Urinary bladder (tissue), 4 donors: ENCODE results near the gene LMOD3. TPM values are rescaled to one million over a fixed set of nuclear protein-coding genes. Genes with fewer than 3 reads are reported as not detected.

Source experiments
- DNase-seq: peaks from one replicate; pipeline ENCODE4 v3.0.0-alpha.2; 2015; ENCODE audit errors: extremely low spot score
- H3K27ac ChIP-seq: one replicate; pipeline ENCODE4 v1.5.1; 2013; ENCODE audit warnings: low read depth, mild to moderate bottlenecking, moderate library complexity
- H3K36me3 ChIP-seq: one replicate; pipeline ENCODE4 v1.6.1; 2013; ENCODE audit warnings: mild to moderate bottlenecking, moderate library complexity; ENCODE audit not compliant: insufficient read depth
- H3K4me1 ChIP-seq: one replicate; pipeline ENCODE4 v1.6.1; 2013; ENCODE audit warnings: mild to moderate bottlenecking, moderate library complexity; ENCODE audit not compliant: insufficient read depth
- H3K4me3 ChIP-seq: one replicate; pipeline ENCODE4 v1.5.1; 2013; ENCODE audit warnings: low read depth, low read length
- WGBS: extraction: QIAGEN DNeasy Blood & Tissue Kit; methylation state at CpG from one replicate; pipeline ENCODE4 v1.1.7; 2013; 5-methylcytosine and 5-hydroxymethylcytosine counted together
- polyA plus RNA-seq: library from polyadenylated mRNA; stranded (reverse); fragments of 200-250 nt; gene quantifications from one replicate; pipeline ENCODE4 v1.2.3, GENCODE V29; 2013
- total RNA-seq: library from RNA; depleted of rRNA; stranded (reverse); fragments of >200 nt; gene quantifications from one replicate; pipeline ENCODE4 v1.2.3, GENCODE V29; 2014
- donor health status: healthy with polysubstance abuse.
- donor health status: healthy.

LMOD3 gene
- total and polyA plus RNA-seq, 2 donors, result 0.65 to 3.0 TPM

DNA sequence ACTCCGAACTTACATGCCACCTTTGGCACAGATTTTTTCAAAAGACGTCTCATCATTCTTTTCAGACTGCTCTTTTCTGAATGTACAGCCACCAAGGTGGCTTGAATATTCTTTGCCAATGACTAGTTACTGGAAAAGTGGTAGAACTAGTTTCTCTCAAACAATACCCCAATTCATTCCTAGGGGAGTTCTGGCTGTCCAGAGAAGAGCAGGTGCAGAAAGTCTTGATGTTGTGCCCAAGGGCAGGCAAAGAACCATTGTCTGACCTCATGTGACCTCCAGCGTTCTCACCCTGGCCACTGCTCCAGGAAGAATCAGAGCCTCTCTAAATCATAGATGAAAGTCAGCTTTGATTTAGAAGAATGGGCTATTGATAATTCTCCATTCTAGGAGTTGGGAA, 5.5 kb downstream of the LMOD3 start:
- 81% methylated on average over 3 of the region's 3 CpGs for WGBS
- no peak overlapping the region for H3K27ac ChIP-seq
- no peak overlapping the region for H3K4me3 ChIP-seq
- no peaks in the 10 kb centered on the region for H3K36me3 ChIP-seq
- DNase-seq, result no peak
- H3K4me1 ChIP-seq, result no peaks in the 10 kb centered on the region

DNA sequence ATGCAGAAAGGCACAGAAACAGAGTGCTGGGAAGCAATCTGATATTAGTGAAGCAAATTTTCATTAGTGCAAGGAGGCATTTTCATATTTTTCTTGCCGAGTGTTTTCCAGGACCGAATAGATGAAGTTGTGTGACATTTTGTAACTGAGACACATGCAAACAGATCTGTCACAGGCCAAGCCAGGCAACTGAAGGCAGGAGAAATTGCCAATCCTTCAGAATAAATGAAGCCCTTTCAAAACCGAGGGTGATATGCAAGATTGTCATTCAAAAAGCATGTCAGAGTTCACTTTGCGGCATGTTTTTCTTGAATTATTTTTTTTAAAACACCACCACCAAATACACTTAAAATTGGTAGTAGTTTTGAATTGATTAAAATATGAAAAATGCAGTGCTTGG, 6.2 kb downstream of the LMOD3 start:
- Histone ChIP-seq H3K4me3 (no peak overlapping the region), H3K27ac (no peak overlapping the region), H3K36me3 (no peaks in the 10 kb centered on the region), H3K4me1 (no peaks in the 10 kb centered on the region)
- no peak for DNase-seq
- 84% methylated on average over 4 of the region's 4 CpGs for WGBS

DNA sequence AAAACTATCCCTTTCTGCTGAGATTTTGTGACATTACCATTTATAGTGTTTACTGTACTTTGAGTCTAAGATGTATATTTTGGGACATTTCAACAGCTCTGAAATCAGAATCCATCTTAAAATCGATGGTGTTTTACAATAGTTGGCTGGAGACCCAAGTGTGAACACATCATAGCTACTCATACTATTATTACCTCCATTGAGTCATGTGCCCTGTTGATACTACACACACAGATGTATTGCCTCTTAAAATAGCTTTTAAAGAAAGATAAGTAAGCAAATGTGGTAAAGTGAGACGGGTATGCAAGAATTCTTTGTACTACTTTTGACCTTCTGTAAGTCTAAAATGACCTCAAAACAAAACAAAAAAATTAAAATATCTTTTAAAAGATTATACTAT, 6.7 kb downstream of the LMOD3 start:
- 41% methylated on average over 2 of the region's 2 CpGs for WGBS
- no peak for DNase-seq
- H3K27ac ChIP-seq, result no peak overlapping the region
- no peaks in the 10 kb centered on the region for H3K4me1 ChIP-seq
- no peaks in the 10 kb centered on the region for H3K36me3 ChIP-seq
- no peak overlapping the region for H3K4me3 ChIP-seq

DNA sequence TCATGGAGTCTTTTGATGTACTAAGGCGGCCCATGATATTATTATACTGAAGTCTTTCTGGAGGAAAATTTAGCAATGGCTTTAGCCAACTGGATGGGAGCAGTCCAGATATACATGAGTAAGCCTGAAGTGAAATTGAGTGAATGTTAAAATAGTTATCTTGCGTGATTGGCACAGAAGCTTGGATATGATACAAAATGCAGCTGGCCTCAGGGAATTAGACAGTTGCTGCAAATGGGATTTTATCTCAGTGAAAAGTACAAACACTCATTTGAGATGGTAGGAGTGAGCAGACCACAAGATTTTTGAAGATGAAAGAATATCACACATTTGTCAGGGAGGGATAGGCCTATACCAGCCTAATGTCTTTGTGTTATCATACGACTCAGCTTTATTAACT, 8.9 kb downstream of the LMOD3 start:
- DNase-seq, result no peak
- Histone ChIP-seq H3K4me1 (no peaks in the 10 kb centered on the region), H3K36me3 (no peaks in the 10 kb centered on the region), H3K4me3 (no peak overlapping the region), H3K27ac (no peak overlapping the region)
- 76% methylated on average over 3 of the region's 3 CpGs for WGBS

DNA sequence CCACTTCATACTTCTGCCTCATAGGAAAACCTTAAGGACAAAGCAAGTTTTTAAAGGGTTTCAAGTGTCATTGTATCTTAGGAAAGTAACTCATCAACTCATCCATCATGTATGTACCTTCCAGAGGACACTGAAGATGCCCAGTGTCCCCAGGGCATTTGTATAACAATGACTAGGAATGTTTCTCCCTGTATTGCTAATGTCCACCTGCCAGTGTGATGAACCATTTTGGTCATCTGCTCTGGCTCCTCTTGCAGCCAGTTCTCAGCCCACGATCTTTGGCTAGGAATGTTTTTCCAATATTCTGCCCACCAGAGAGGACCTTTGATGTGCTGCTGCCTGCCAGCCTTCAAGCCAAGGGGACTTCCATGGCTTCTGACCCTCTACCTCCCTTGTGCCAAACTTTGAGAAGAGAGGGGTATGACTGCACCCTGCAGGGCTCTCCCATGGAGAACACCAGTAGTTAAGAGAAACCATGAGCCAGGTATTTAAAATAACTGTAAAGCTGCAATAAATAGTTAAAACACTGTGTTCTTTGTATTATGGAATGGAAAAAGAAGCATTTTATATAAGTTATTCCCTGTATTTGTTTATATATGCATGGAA, 11.4 kb downstream of the LMOD3 start:
- Histone ChIP-seq H3K36me3 (no peaks in the 10 kb centered on the region), H3K27ac (no peak overlapping the region), H3K4me3 (no peak overlapping the region), H3K4me1 (no peaks in the 10 kb centered on the region)
- no peak for DNase-seq
- WGBS, result 78% methylated on average over 1 of the region's 1 CpG

DNA sequence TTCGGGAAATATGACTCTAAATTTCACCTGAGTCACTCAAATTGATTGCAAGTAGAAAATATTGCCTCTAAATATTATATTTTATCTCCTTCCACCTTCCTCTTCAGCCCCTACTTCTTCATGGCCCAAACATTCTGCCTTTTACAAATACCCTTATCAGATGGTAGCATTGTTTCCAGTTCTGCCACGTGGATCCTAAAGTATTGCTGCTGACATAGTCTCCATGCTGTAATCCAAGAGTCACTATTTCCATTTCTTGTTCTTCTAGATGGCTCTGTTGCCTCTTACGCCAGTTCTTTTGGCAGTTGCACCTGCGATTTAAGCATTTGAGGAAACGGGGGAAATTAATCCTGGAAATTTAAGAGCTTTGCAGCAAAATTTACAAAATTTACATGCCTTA, 13.6 kb downstream of the LMOD3 start:
- H3K27ac ChIP-seq, result no peak overlapping the region
- no peaks in the 10 kb centered on the region for H3K4me1 ChIP-seq
- WGBS, result 74% methylated on average over 5 of the region's 5 CpGs
- no peak overlapping the region for H3K4me3 ChIP-seq
- H3K36me3 ChIP-seq, result no peaks in the 10 kb centered on the region
- DNase-seq, result no peak

DNA sequence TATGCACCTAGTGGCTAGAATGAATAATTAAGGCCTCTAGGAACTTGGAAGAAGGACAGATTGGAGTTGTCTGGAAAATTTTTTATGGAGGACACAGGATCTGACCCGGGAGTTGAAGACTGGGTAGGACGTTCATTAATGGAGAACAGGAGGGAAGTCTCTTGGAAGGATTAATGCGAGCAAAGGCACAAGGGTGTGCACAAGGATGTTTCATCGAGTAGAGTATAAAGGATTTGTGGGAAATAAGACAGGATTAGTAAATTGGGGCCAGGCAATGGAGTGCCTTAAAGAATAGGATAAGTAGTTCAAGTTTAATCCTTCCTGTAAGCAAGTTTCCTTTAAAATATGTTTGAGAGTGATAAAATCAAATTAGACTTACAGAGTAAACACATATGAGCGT, 14.6 kb downstream of the LMOD3 start:
- 68% methylated on average over 5 of the region's 5 CpGs for WGBS
- Histone ChIP-seq H3K4me3 (no peak overlapping the region), H3K4me1 (no peaks in the 10 kb centered on the region), H3K27ac (no peak overlapping the region), H3K36me3 (no peaks in the 10 kb centered on the region)
- DNase-seq, result no peak

DNA sequence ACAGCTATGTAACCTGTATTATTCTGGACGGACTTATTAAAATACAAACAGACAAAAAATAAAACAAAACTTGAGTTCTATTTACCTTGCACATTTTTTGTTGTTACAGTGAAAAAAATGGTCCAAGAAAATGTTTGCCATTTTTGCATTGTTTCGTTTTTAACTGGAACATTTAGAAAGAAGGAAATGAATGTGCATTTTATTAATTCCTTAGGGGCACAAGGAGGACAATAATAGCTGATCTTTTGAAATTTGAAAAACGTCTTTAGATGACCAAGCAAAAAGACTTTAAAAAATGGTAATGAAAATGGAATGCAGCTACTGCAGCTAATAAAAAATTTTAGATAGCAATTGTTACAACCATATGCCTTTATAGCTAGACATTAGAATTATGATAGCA, 17.1 kb downstream of the LMOD3 start:
- Histone ChIP-seq H3K36me3 (peaks cover 2% of the 10 kb centered on the region), H3K27ac (no peak overlapping the region), H3K4me1 (no peaks in the 10 kb centered on the region), H3K4me3 (no peak overlapping the region)
- no peak for DNase-seq
- 44% methylated on average over 3 of the region's 3 CpGs for WGBS

DNA sequence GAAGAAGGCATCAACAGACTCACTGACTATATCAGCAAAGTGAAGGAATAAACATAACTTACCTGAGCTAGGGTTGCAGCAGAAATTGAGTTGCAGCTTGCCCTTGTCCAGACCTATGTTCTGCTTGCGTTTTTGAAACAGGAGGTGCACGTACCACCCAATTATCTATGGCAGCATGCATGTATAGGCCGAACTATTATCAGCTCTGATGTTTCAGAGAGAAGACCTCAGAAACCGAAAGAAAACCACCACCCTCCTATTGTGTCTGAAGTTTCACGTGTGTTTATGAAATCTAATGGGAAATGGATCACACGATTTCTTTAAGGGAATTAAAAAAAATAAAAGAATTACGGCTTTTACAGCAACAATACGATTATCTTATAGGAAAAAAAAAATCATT, 17.8 kb downstream of the LMOD3 start:
- Histone ChIP-seq H3K4me1 (no peaks in the 10 kb centered on the region), H3K36me3 (peaks cover 2% of the 10 kb centered on the region), H3K4me3 (no peak overlapping the region), H3K27ac (no peak overlapping the region)
- no peak for DNase-seq
- WGBS, result 81% methylated on average over 8 of the region's 8 CpGs

DNA sequence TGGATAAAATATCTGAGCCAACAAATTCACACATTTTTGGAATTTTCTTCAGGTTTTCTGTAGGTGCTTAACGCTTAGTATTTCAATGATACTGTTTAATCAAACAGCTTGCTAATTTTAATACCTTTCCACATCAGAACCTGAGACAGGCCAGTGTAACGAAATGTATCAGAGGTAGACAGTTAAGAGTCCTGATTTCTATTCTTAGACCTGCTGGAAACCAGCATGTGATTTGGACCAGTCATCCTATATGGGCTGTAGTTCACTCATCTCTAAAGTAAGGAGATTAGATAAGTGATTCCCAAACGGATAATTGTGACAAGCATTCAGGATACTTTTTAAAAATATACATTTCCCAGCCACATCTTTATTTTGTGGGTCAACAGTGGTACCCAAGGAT, 19.3 kb downstream of the LMOD3 start:
- no peak for DNase-seq
- Histone ChIP-seq H3K4me3 (no peak overlapping the region), H3K27ac (no peak overlapping the region), H3K36me3 (peaks cover 2% of the 10 kb centered on the region), H3K4me1 (no peaks in the 10 kb centered on the region)
- 83% methylated on average over 3 of the region's 3 CpGs for WGBS

DNA sequence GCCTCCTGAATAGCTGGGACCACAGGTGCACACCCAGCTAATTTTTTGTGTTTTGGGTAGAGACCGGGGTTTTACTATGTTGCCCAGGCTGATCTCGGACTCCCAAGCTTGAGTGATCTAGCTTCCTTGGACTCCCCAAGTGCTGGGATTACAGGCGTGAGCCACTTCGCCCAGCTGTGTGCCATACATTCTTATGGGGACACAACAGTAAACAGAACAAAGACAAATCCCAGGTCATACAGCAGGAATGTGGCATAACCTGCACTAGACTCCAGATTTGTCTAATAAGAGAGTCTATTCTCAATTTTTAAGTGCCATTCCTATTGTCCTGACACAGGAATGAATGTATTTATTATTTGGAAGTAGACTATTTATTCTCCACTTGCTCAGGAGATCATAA, 20.0 kb downstream of the LMOD3 start:
- H3K36me3 ChIP-seq, result peaks cover 2% of the 10 kb centered on the region
- no peak overlapping the region for H3K4me3 ChIP-seq
- WGBS, result 95% methylated on average over 4 of the region's 4 CpGs
- DNase-seq, result no peak
- H3K4me1 ChIP-seq, result no peaks in the 10 kb centered on the region
- no peak overlapping the region for H3K27ac ChIP-seq

DNA sequence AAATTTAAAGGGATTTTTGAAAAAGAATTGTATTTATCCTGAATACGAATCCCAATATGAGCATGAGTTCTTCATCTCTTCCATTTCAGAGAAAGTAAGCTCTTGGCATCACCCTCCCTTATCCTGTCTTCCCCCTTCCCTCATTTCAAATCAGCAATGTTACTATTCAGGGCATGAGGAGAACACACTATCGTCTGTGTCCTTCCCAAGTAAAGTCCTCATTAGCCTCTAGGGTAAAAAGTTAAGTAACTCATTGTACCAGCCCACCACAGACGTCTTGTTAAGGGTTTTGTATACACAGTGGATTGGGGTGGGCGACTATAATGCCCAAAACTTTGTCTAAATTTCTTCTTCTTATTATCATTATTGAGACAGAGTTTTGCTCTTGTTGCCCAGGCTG, 22.8 kb downstream of the LMOD3 start:
- Histone ChIP-seq H3K27ac (no peak overlapping the region), H3K4me3 (no peak overlapping the region), H3K4me1 (no peaks in the 10 kb centered on the region), H3K36me3 (peaks cover 2% of the 10 kb centered on the region)
- DNase-seq, result no peak
- 89% methylated on average over 4 of the region's 4 CpGs for WGBS

DNA sequence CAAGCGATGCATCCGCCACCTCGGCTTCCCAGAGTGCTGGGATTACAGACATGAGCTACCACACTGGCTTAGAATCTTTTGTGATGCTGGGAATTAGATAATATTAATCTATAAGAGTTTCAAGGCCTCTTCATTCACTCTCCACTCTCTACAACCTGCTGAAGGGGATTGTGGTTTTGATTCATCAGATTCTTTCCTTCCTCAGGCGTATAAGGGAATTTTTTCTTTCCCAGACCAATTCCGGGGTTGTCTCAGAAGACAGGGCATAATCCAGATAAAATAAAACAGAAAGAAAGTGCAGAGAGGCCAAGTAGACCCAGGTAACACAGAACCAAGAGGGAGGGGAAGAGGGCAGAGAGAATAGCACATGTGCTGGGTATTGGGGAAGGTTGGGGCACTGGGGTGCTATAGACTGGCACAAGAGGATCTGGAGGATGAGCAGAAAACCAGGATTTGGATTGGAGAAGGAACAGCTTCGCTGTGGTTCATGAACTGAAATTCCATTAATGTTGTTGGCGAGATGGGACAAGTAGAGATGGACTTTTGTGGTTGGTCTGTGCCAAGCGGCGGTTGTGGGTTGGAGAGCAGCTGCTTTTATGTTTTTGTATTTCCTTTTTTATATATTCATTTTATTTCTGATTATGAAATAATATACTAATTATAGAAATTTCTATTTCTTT, 24.8 kb downstream of the LMOD3 start:
- WGBS, result 94% methylated on average over 9 of the region's 9 CpGs
- Histone ChIP-seq H3K4me3 (no peak overlapping the region), H3K36me3 (peaks cover 2% of the 10 kb centered on the region), H3K4me1 (no peaks in the 10 kb centered on the region), H3K27ac (no peak overlapping the region)
- DNase-seq, result no peak

DNA sequence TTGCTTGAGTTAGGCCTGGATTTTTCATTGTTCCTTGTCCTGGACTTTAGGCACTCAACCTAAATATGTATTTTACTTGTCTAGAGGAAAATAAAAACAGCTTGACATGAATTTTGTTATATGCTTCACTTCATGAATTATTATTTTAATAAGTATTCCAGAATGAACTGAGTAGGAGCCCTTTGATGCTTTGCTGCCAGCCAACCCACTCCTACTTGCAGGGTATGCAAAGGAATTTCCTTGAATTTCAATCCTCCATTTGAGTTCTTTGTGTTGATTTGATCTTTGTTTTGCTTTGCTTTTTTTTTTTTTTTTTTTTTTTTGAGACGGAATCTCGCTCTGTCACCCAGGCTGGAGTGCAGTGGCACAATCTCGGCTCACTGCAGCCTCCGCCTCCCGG, 26.1 kb downstream of the LMOD3 start:
- Histone ChIP-seq H3K27ac (no peak overlapping the region), H3K4me1 (no peaks in the 10 kb centered on the region), H3K4me3 (no peak overlapping the region), H3K36me3 (no peaks in the 10 kb centered on the region)
- WGBS, result 97% methylated on average over 4 of the region's 5 CpGs
- DNase-seq, result no peak

DNA sequence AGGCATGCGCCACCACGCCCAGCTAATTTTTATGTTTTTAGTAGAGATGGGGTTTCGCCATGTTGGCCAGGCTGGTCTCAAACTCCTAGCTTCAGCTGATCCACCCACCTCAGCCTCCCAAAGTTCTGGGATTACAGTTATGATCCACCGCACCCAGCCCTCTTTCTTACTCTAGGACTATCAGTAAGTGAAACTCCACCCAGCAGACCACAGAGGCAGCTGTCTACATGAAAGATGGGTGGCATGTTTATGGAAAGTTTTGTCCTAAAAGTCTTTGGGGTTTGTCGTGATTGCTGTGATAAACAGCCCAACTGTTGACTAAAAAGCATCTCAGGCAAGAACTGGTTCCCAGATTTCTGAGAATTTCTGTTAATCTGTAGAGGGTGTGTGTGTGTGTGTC, 26.8 kb downstream of the LMOD3 start:
- peaks cover under 1% of the 10 kb centered on the region for H3K4me1 ChIP-seq
- no peak overlapping the region for H3K4me3 ChIP-seq
- H3K36me3 ChIP-seq, result no peaks in the 10 kb centered on the region
- no peak for DNase-seq
- H3K27ac ChIP-seq, result no peak overlapping the region
- 76% methylated on average over 5 of the region's 5 CpGs for WGBS
